ENCODE data around the gene SLC22A23. TPM values are rescaled to one million over a fixed set of nuclear protein-coding genes. Genes with fewer than 3 reads are reported as not detected.

SLC22A23 gene
- total RNA-seq, 1 donor from 2014 or later = 13.7 TPM

GRCh38 chr6:3351829-3352524 is 104.9 kb downstream of the SLC22A23 start:
- DNase-seq = no peak

DNA sequence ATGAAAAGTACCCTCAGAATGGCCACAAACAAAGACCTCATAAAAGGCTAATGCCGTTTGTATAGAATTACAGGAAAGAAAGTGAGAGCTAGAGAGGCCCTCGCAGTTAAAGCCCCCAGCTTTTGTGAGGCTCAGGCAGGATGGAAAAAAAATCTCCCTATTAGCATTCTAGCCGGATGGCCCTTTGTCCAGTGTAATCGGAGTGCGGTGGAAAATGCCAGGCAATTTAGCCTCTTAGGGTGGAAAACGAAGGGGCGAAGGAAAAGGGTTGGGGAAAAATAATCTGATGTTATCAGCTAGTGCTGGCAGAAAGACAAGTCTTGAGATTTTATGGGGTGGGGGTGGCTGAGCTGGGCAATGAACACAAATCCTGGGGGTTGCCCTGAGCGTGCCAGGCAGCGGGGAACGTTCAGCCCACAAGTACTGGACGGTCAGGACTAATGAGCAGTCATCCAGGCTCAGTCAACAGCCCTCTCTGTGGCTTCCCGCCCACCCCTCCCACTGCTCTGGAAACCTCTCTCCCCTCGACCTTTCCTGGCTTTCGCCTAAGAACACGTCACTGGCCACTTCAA is 105.7 kb downstream of the SLC22A23 start:
- peak; percentile 69 for DNase-seq

DNA sequence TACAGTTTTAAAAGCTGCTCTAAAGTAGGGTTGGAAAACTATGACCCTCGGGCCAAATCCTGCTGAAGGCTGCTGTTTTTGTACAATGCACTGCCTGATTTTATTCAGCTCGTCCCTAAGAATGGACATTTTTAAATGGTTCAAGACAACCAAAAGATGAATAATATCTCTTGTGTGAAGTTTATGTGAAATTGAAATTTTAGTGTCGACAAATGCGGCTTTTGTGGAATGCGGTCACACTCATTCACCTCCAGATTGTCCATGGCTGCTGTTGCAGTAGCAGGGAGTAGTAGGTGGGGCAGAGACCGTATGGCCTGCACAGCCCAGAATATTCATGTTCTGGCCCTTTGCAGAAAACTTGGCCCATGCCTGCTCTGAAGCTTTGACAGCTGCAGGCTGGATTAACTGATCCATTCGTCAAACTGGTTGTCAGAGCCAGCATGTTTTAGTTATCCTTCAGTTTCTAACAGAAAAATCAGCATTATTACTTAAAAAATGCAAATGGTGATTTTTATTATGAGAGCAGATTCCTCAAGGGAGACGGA is 106.5 kb downstream of the SLC22A23 start:
- peak; percentile 72 for DNase-seq

GRCh38 chr6:3349388-3350251 is 107.2 kb downstream of the SLC22A23 start:
- no peak for DNase-seq

DNA sequence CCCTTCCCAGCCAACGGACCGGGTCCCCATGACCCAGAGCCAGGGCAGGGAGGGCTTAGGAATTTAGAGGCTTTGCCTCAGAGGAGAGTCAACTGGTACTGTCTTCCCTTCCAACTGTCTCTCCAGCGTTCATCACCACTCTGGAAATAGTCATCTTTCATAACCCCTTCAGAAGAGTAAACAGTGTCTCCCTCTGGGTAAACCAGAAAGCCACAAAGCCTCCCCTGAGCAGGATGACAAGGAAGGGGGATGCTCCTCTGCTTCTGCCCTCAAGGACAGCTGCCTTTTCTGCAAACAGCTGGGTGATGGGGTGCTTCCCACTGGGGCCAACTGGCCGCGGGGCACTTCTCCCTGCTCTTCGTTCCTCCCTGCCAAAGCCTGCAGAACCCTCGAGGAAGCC is 108.0 kb downstream of the SLC22A23 start:
- no peak for DNase-seq

GRCh38 chr6:3347826-3348225 is 109.0 kb downstream of the SLC22A23 start:
- no peak for DNase-seq

- DNase-seq = no peak
These were observed 109.6 kb downstream of the SLC22A23 start for GRCh38 chr6:3347247-3347646.

DNA sequence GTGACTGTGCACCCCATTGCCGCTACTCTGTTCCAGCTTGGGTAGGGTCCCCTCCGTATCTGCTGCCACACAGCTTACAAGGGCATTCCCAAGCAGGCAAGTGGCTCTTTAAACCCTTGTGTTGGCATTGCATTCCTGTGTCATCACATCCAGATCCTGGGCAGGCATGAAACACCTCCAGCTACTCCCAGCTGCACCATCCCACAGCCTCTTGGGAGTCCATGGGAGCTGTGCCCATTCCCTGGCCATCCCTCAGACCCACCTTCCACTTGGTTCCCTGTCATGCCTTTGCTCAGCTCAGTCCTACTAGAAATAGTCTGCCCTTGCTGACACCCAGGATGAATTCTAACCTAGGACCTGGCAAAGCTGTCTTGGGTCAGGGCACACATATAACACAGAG is 110.4 kb downstream of the SLC22A23 start:
- no peak for DNase-seq

- no peak for DNase-seq
These were observed 111.0 kb downstream of the SLC22A23 start for GRCh38 chr6:3345836-3346235.

DNA sequence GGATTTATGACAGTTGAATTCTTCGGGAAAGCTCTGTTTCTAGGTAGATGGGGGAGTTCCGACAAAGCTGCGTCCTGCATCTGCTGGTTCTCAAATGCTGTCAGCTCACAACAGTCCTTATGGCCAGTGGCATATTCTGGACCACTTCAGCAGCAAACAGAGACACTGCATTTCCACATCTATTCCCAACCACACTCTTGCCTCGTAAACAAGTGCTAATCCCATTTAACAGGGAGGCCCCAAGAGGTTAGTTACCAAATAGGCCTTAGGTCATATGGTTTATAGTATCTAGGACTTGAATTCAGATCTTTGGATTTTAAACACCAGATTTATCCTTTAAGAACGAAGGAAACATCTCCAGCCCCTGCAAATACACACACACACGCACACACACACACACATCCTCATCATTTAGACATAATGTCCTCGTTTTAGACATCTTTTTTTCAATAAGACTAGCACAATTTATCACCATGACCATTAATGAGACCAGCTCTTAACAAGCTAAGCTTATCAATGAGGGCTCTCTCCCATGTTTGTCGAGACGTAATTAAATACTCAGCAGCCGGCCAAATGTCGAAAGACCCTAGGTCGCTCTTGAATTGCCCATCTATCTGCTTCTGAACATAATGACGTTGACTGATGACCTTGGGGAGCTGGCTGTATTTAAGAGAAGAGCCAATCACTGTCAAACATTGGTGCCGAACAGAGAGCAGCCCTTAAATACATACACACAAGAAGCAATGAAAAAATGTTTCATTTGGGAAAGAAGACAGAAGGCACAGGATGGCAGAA is 113.6 kb downstream of the SLC22A23 start:
- DNase-seq = no peak

- no peak for DNase-seq
These were observed 115.4 kb downstream of the SLC22A23 start for GRCh38 chr6:3341467-3341866.

DNA sequence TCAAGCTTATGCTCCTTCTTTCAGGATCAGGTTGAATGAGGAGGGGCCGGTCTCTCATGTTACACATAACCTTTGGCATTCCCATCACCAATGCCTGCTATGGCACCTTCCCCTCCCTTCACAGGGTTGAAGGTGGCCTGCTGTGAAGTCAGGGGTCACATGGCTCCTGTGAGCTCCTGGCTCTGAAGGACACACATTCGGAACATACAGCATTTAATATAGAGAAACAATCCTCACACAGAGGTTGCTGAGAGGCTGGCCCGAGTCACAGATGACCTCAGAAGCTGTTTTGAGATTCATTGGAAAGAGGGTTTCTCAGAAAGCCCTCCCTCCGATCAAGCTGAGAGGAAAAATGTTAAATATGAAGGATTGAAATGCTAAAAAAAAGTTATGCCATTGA is 116.0 kb downstream of the SLC22A23 start:
- DNase-seq = no peak

- DNase-seq = peak; percentile 78
These were observed 116.5 kb downstream of the SLC22A23 start for GRCh38 chr6:3340358-3340802.

DNA sequence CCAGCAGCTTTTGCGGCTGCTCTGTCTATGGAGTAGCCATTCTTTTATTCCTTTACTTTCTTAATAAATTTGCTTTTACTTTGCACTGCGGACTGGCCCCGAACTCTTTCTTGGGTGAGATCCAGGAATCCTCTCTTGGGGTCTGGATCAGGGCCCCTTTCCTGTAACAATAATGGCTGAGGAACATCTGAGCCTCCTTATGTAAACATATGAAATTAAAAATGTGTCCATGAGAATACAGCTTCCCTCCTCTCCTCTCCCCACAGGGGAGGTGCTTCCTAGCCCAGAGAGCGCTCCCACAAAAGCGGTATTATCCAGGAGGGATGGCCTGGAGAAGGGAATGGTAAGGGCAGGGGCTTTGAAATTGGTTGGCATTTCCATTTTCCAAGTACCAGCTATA is 117.0 kb downstream of the SLC22A23 start:
- DNase-seq = peak; percentile 64

- DNase-seq = no peak
These were observed 119.1 kb downstream of the SLC22A23 start for GRCh38 chr6:3337521-3338350.

DNA sequence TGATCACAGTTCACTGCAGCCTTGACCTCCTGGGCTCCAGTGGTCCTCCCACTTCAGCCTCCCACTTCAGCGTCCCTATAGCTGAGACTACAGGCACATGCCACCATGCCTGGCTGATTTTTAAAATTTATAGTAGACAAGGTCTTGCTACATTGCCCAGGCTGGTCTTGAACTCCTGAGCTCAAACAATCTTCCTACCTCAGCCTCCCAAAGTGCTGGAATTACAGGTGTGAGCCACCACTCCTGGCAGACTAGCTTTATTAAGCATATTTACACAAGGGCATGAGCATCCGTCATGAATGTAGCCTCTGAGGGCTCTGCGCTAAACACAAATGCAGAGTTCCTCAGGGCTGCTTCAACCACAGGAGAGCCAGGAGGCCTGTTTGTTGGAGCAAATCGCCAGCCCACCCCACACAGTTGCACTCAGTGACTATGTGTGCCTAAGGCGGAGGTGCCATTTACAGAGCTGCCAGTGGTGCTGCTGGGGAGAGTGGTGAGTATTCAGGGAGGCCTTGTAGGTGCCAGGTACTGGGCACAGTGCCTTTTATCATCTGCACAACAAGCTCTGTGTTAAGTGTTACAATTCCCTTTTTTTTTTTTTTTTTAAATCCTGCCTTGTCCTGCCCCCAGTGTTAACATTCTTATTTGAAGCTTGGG is 119.9 kb downstream of the SLC22A23 start:
- DNase-seq = no peak

GRCh38 chr6:3336066-3336786 is 120.6 kb downstream of the SLC22A23 start:
- no peak for DNase-seq

DNA sequence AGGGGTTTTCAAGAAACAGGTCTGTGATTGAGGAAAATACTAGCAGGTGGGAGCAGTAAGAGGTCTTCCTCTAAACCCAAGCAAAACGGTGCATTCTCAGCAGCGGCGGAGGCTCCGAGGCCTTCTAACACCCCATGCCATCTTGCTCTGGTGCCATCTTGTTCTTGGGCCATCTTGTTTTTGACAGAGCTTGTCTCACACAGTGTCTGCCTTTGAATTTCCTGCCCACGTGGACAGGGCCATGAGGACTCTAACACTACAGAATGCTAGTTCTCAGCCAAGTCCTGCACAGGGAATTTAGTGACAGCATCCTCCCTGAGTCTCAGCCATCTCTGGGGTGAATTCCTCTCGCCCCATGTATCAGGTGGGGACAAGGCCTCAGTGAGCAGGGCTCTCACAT is 121.7 kb downstream of the SLC22A23 start:
- DNase-seq = no peak

DNA sequence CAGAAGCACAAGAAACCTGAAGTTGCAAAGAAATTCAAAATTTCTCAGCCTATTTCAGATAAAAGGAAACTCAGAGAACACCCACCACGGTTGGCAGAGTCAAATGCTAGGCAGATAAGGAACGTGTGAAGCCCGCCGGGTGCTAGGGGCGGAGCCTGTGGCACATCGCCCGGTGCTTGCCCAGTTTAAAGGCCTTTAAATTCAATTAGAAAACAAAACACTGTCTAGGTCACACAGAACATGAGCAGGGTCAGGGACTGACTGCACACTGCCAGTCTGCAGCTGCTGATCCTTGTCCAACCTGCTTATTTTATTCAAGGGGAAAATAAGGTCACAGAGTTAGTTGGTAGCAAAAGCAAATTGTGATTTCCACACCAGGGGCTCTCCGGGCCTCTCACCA is 122.3 kb downstream of the SLC22A23 start:
- DNase-seq = peak; percentile 66

GRCh38 chr6:3333263-3333662 is 123.6 kb downstream of the SLC22A23 start:
- DNase-seq = no peak
